Measurements from ENCODE around the gene ABCB8. TPM values are rescaled to one million over a fixed set of nuclear protein-coding genes. Genes with fewer than 3 reads are reported as not detected.

ABCB8 gene
- total and polyA plus RNA-seq, 9 of the 15 experiments (the other 6 are each of a cell fraction or from before 2014, with no cell fraction given): 7.6 to 106 (median 36.3) TPM

DNA sequence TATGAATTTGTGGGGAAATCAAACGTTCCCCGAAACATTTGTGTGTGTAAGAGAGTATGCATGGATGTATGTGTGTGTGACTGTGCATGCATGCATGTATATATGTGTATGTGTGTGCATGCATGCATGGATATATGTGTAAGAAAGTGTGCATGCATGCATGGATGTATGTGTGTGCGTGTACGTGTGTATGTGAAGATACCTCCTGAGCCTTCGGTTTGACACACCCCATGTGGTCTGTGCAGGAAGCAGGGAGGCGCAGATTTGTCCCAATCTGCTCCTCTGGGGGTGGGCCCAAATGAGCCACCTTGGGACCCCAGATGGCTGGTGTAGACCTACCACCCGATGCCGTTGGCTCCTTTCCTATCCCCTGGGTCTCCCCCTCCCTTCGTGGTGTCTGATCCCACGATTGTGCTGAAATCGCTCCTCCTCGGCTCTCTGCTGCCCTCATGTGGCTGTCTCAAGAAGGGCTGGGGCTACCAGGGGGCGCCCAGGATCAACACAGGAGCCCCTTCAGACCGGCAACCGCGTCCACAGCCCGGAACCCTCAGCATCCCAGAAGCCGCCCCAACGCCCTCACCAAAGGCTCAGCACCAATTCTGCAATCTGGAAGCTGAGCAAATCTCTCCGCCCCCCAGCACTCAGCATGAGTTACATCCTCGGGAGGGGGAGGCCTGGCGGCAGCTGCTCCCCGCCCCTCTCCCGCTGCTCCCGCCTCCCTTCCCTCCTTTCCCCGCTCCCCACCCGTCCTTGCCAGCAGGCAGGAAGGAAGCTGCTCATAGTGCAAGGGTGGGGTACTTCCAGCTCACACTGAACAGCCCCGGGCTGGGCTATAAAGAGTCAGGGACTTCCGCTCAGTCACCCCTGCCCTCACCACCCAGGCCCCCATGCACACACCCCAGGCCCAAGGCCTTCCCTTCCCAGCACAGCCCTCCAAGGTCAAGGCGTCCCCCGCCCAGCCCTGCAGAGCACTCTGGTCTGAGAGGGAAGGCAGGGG, 39.7 kb upstream of the ABCB8 start (continued):
- TF ChIP-seq, protein P1, sequence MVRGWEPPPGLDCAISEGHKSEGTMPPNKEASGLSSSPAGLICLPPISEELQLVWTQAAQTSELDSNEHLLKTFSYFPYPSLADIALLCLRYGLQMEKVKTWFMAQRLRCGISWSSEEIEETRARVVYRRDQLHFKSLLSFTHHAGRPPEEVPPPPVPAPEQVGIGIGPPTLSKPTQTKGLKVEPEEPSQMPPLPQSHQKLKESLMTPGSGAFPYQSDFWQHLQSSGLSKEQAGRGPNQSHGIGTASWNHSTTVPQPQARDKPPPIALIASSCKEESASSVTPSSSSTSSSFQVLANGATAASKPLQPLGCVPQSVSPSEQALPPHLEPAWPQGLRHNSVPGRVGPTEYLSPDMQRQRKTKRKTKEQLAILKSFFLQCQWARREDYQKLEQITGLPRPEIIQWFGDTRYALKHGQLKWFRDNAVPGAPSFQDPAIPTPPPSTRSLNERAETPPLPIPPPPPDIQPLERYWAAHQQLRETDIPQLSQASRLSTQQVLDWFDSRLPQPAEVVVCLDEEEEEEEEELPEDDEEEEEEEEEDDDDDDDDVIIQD (CRISPR knock-in tag; IDR thresholded peaks at IDR 0.05): no peak
- TF ChIP-seq, protein P2, sequence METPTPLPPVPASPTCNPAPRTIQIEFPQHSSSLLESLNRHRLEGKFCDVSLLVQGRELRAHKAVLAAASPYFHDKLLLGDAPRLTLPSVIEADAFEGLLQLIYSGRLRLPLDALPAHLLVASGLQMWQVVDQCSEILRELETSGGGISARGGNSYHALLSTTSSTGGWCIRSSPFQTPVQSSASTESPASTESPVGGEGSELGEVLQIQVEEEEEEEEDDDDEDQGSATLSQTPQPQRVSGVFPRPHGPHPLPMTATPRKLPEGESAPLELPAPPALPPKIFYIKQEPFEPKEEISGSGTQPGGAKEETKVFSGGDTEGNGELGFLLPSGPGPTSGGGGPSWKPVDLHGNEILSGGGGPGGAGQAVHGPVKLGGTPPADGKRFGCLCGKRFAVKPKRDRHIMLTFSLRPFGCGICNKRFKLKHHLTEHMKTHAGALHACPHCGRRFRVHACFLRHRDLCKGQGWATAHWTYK (CRISPR knock-in tag; IDR thresholded peaks at IDR 0.05): no peak
- TF ChIP-seq ZFP30 (CRISPR knock-in tag; IDR thresholded peaks at IDR 0.05; ENCODE audit: borderline replicate concordance) (no peak), ZNF324 (CRISPR knock-in tag; IDR thresholded peaks at IDR 0.05) (no peak), SMARCC2 (IDR thresholded peaks at IDR 0.05; ENCODE audit: low read depth) (no peak), HDAC3 (IDR thresholded peaks at IDR 0.05; ENCODE audit: borderline replicate concordance, partially characterized antibody) (no peak), GABPB2 (CRISPR knock-in tag; conservative IDR thresholded peaks at IDR 0.05) (no peak), ZBTB8A (IDR thresholded peaks at IDR 0.05; ENCODE audit: partially characterized antibody) (no peak), CSDE1 (IDR thresholded peaks at IDR 0.05) (no peak)
- TF ChIP-seq, protein P3, sequence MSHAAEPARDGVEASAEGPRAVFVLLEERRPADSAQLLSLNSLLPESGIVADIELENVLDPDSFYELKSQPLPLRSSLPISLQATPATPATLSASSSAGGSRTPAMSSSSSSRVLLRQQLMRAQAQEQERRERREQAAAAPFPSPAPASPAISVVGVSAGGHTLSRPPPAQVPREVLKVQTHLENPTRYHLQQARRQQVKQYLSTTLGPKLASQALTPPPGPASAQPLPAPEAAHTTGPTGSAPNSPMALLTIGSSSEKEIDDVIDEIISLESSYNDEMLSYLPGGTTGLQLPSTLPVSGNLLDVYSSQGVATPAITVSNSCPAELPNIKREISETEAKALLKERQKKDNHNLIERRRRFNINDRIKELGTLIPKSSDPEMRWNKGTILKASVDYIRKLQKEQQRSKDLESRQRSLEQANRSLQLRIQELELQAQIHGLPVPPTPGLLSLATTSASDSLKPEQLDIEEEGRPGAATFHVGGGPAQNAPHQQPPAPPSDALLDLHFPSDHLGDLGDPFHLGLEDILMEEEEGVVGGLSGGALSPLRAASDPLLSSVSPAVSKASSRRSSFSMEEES (CRISPR knock-in tag; IDR thresholded peaks at IDR 0.05): no peak
- TF ChIP-seq, protein P4, sequence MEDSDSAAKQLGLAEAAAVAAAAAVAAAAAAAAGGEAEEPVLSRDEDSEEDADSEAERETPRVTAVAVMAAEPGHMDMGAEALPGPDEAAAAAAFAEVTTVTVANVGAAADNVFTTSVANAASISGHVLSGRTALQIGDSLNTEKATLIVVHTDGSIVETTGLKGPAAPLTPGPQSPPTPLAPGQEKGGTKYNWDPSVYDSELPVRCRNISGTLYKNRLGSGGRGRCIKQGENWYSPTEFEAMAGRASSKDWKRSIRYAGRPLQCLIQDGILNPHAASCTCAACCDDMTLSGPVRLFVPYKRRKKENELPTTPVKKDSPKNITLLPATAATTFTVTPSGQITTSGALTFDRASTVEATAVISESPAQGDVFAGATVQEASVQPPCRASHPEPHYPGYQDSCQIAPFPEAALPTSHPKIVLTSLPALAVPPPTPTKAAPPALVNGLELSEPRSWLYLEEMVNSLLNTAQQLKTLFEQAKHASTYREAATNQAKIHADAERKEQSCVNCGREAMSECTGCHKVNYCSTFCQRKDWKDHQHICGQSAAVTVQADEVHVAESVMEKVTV (CRISPR knock-in tag; IDR thresholded peaks at IDR 0.05): peak; percentile 90
- TF ChIP-seq, protein P5, sequence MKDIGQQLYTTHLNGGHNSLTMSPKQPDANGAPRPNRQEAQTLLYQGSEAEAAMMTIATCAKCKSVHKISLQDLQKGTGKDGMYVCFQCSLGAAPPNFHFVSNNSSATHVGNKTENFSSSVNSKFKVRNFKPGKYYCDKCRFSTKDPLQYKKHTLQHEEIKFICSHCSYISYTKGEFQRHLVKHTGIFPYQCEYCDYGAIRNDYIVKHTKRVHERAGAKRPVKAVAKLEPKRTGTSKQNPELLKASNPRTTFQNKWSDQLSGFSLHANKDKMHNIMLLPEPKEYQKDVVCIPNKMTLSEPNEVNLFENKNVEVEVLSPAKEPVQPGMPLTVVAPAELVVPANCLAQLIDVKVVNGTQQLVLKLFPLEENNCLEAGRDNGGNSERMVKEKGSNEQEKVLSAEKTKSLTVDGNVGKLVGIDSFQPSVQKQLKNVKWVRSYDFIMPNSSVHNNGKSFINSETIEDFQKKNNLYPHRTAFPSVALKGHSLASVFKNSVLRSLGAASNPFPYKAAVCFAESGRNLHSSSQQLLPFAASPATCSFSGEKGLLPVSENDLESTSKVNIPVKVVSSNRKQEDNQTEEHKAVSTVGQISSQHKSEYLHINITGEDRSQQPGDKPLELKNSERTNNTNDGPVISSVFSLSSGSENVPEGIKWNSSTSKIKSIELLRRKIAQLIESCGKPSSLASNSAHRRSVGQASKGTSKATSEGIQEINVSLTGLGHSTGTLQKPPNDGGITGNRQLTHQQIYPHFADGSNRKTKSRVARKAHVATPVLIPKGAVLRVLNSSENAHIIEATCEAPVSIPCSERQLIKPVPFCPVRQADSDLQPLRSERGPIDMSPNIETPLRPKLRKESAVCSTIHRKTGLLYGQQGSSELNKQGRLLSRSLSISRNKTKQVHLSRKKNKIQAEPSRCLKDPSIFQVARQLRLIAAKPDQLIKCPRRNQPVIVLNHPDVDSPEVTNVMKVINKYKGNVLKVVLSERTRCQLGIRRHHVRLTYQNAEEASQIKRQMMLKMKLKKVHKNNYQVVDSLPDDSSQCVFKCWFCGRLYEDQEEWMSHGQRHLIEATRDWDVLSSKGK (CRISPR knock-in tag; IDR thresholded peaks at IDR 0.05): no peak
- TF ChIP-seq, protein P6, sequence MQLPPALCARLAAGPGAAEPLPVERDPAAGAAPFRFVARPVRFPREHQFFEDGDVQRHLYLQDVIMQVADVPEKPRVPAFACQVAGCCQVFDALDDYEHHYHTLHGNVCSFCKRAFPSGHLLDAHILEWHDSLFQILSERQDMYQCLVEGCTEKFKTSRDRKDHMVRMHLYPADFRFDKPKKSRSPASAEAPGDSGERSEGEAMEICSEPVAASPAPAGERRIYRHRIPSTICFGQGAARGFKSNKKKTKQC (CRISPR knock-in tag; IDR thresholded peaks at IDR 0.05): no peak

All from K562 (cell line).